Esophagus muscularis mucosa (tissue), 3 donors: ENCODE data around the gene ETV4.

Experiments
- CTCF ChIP-seq, 3 experiments: fragments of 200-600 bp in 2 of 3; fragments of 450-650 bp in 1 of 3; sonication (generic) in 2 of 3; IDR thresholded peaks; one replicate each; pipeline ENCODE4 v1.5.1; 2017 to 2019; ENCODE audit warnings: antibody characterized with exemption in 3 of 3, mild to moderate bottlenecking in 2 of 3, moderate library complexity in 1 of 3
- POLR2A ChIP-seq: fragments of 450-650 bp; IDR thresholded peaks from one replicate; pipeline ENCODE4 v1.6.1; 2017; ENCODE audit warnings: antibody characterized with exemption, moderate library complexity, mild to moderate bottlenecking, low read depth
- POLR2AphosphoS5 ChIP-seq, 2 donors: sonication (generic); formaldehyde crosslinking; IDR thresholded peaks; one replicate each; pipeline ENCODE4 v1.6.1; 2017; ENCODE audit warnings: antibody characterized with exemption in 2 of 2

DNA sequence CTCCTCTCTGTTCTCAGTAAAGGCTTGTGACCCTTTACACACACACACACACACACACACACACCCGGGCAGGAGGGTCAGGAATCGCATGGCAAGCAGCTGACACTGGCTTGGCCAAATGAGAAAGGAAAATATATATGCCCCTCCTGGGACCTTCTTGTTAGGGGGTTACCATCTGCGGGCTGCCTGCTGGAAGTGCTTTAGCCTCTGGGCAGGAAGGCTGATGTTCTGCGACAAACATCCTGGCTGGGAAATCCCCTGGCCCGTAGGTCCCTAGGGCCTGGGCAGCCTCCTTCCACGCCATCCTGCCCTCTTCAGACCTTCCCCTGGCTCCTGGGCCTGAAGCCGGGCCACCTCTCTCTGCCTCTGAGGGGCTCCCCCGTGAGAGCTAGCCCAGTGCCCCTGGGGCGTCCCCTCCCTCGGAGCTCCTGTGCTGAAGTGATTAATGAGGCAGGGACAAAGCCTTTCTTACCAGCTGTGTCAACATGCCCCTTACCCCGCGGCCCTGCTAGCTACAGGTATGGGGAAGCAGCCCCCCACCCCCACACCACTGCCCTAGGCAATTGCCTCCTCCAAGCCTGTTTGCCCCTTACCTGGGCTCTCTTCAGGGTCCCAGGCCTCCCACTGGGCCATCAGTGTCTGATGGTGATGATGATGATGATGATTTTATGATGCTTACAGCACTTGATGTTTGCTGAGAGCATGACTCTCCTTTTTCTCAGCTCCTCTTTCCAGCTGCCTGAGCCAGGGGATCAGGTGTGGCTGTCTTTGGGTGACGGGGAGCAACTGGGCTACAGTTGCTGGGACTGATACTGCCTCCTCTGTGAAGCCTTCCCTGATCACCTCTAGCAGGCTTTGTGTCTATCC lies 32.8 kb upstream of the ETV4 start:
- TF ChIP-seq POLR2A (no peak), POLR2AphosphoS5 (IDR thresholded peaks at IDR 0.05) (no peak), CTCF (IDR thresholded peaks at IDR 0.05) (no peak)
